SK-N-SH (cell line): ENCODE data around the gene CCNL2. TPM values are rescaled to one million over a fixed set of nuclear protein-coding genes. Genes with fewer than 3 reads are reported as not detected.

ENCODE experiments used
- CTCF ChIA-PET: fragments of 300-600, 350-600 bp; formaldehyde crosslinking; extraction: SDS; loops from one replicate; lab custom pipeline; 2021; lab: Yijun Ruan, JAX
- POLR2A ChIA-PET: fragments of 350-600 bp; sonication (Branson Sonifier 250); formaldehyde crosslinking; extraction: SDS; loops from one replicate; lab custom pipeline; 2020; ENCODE audit warnings: antibody characterized with exemption, inconsistent platforms; lab: Yijun Ruan, JAX
- DNase-seq: peaks from one replicate; pipeline ENCODE4 v3.0.0; 2012
- H2AFZ ChIP-seq: fragments of 200-600 bp; sonication (generic); 2 replicates; pipeline ENCODE4 v1.8.1; 2016; ENCODE audit warnings: antibody characterized with exemption, mild to moderate bottlenecking, low read depth
- H3F3A ChIP-seq: fragments of 200-600 bp; sonication (generic); replicated peaks from 2 replicates; pipeline ENCODE3; 2016; ENCODE audit warnings: antibody characterized with exemption, mild to moderate bottlenecking; ENCODE audit not compliant: insufficient read depth
- H3K27ac ChIP-seq, 2 experiments: fragments of 200-500 bp in 1 of 2; fragments of 200-600 bp in 1 of 2; sonication (Bioruptor generic) in 1 of 2; sonication (generic), shearing (Covaris generic) in 1 of 2; 2 replicates each; pipeline versions ENCODE4 v1.5.1 to v1.6.1; 2014 to 2016; ENCODE audit warnings: low read depth in 2 of 2, inconsistent platforms in 1 of 2, low read length in 1 of 2, mild to moderate bottlenecking in 1 of 2, mixed read lengths in 1 of 2
- H3K27me3 ChIP-seq: fragments of 200-600 bp; sonication (generic), shearing (Covaris generic); 2 replicates; pipeline ENCODE4 v1.6.1; 2016; ENCODE audit warnings: mixed run types; ENCODE audit not compliant: insufficient read depth
- H3K36me3 ChIP-seq, 2 experiments: fragments of 200-500 bp in 1 of 2; fragments of 200-600 bp in 1 of 2; sonication (Bioruptor generic) in 1 of 2; sonication (generic) in 1 of 2; replicated peaks in 1 of 2; 2 replicates each; pipeline versions ENCODE3 to v1.5.1; 2014 to 2016; ENCODE audit warnings: low read length in 1 of 2, mild to moderate bottlenecking in 1 of 2; ENCODE audit not compliant: insufficient read depth in 2 of 2, control insufficient read depth in 1 of 2
- H3K4me1 ChIP-seq, 2 experiments: fragments of 200-500 bp in 1 of 2; fragments of 200-600 bp in 1 of 2; sonication (Bioruptor generic) in 1 of 2; sonication (generic), shearing (Covaris generic) in 1 of 2; 2 replicates each; pipeline versions ENCODE4 v1.5.1 to v1.6.1; 2014 to 2016; ENCODE audit warnings: low read depth in 1 of 2, low read length in 1 of 2, mixed run types in 1 of 2; ENCODE audit not compliant: insufficient read depth in 2 of 2, control insufficient read depth in 1 of 2
- H3K4me2 ChIP-seq: fragments of 200-600 bp; sonication (generic), shearing (Covaris generic); 2 replicates; pipeline ENCODE4 v1.6.1; 2017; ENCODE audit warnings: mixed run types
- H3K4me3 ChIP-seq, 2 experiments: fragments of 200-500 bp in 1 of 2; fragments of 200-600 bp in 1 of 2; sonication (Bioruptor generic) in 1 of 2; sonication (generic), shearing (Covaris generic) in 1 of 2; 2 replicates each; pipeline versions ENCODE4 v1.5.1 to v1.8.1; 2014 to 2016; ENCODE audit warnings: low read depth in 2 of 2, inconsistent platforms in 1 of 2, low read length in 1 of 2, mild to moderate bottlenecking in 1 of 2, mixed read lengths in 1 of 2, moderate library complexity in 1 of 2
- H3K79me2 ChIP-seq: fragments of 200-600 bp; sonication (generic); 2 replicates; pipeline ENCODE4 v1.8.1; 2017; ENCODE audit warnings: mild to moderate bottlenecking; ENCODE audit not compliant: insufficient read depth
- H3K9ac ChIP-seq: fragments of 200-600 bp; sonication (generic); 2 replicates; pipeline ENCODE4 v1.6.1; 2017; ENCODE audit warnings: mixed run types
- H3K9me2 ChIP-seq: fragments of 200-600 bp; sonication (generic); 2 replicates; pipeline ENCODE4 v1.6.1; 2017; ENCODE audit warnings: mixed run types
- H3K9me3 ChIP-seq: fragments of 200-600 bp; sonication (generic); 2 replicates; pipeline ENCODE4 v1.6.1; 2017; ENCODE audit warnings: mixed run types, mild to moderate bottlenecking, moderate library complexity
- H4K20me1 ChIP-seq: fragments of 200-600 bp; sonication (generic); 2 replicates; pipeline ENCODE4 v1.6.1; 2017; ENCODE audit warnings: mild to moderate bottlenecking, mixed run types; ENCODE audit not compliant: insufficient read depth
- ELF1 ChIP-seq: IDR thresholded peaks from 2 replicates; pipeline ENCODE4 v1.4.0; 2012
- EP300 ChIP-seq, 2 experiments: IDR thresholded peaks; 2 replicates each; pipeline versions ENCODE4 v1.4.0 to v1.6.1; 2012; ENCODE audit warnings: borderline replicate concordance in 1 of 2, low read depth in 1 of 2, low read length in 1 of 2
- FOXJ3 ChIP-seq: sonication (generic); formaldehyde crosslinking; IDR thresholded peaks from 2 replicates; pipeline ENCODE4 v1.5.1; 2020; ENCODE audit warnings: mild to moderate bottlenecking, missing genetic modification reagents
- GABPA ChIP-seq: IDR thresholded peaks from 2 replicates; pipeline ENCODE4 v1.4.0; 2012; ENCODE audit warnings: low read depth, mild to moderate bottlenecking
- GATA2 ChIP-seq: sonication (generic); formaldehyde crosslinking; IDR thresholded peaks from 2 replicates; pipeline ENCODE4 v1.5.0; 2020; ENCODE audit warnings: mild to moderate bottlenecking, missing genetic modification reagents
- IRF3 ChIP-seq: fragments of 150-350 bp; IDR thresholded peaks from 2 replicates; pipeline ENCODE4 v1.6.1; 2016; ENCODE audit warnings: mild to moderate bottlenecking, low read depth, low read length
- JUND ChIP-seq: IDR thresholded peaks from 2 replicates; pipeline ENCODE4 v1.4.0; 2012
- MEF2A ChIP-seq: IDR thresholded peaks from 2 replicates; pipeline ENCODE4 v1.4.0; 2012; ENCODE audit warnings: low read depth, borderline replicate concordance
- NFIC ChIP-seq: IDR thresholded peaks from 2 replicates; pipeline ENCODE4 v1.4.0; 2012; ENCODE audit warnings: borderline replicate concordance
- NRF1 ChIP-seq: IDR thresholded peaks from 2 replicates; pipeline ENCODE4 v1.6.1; 2012; ENCODE audit warnings: low read depth, mild to moderate bottlenecking, low read length
- RAD21 ChIP-seq: IDR thresholded peaks from 2 replicates; pipeline ENCODE4 v1.6.1; 2012; ENCODE audit warnings: mild to moderate bottlenecking, low read length
- RXRA ChIP-seq: IDR thresholded peaks from 2 replicates; pipeline ENCODE4 v1.4.0; 2012; ENCODE audit warnings: low read depth, mild to moderate bottlenecking, borderline replicate concordance
- SIN3A ChIP-seq: IDR thresholded peaks from 2 replicates; pipeline ENCODE4 v1.6.1; 2012; ENCODE audit warnings: low read depth, mild to moderate bottlenecking, low read length, moderate library complexity, borderline replicate concordance
- SMC3 ChIP-seq: IDR thresholded peaks from 2 replicates; pipeline ENCODE4 v1.6.1; 2012; ENCODE audit warnings: low read depth, low read length, improper control_type of control experiment
- TAF1 ChIP-seq: IDR thresholded peaks from 2 replicates; pipeline ENCODE4 v1.6.1; 2012; ENCODE audit warnings: low read depth, mild to moderate bottlenecking, low read length, moderate library complexity, borderline replicate concordance
- TCF12 ChIP-seq: IDR thresholded peaks from 2 replicates; pipeline ENCODE4 v1.4.0; 2012
- TEAD4 ChIP-seq: IDR thresholded peaks from 2 replicates; pipeline ENCODE4 v1.4.0; 2012; ENCODE audit warnings: mild to moderate bottlenecking, borderline replicate concordance; ENCODE audit not compliant: insufficient read depth
- WGBS: methylation state at CpG from one replicate; pipeline ENCODE4 v1.1.6; 2017; ENCODE audit warnings: low lambda C conversion rate; 5-methylcytosine and 5-hydroxymethylcytosine counted together
- polyA plus RNA-seq, 3 experiments: library from polyadenylated mRNA; depleted of rRNA; stranded (reverse); fragments of >200 nt; gene quantifications; 2 replicates each; pipeline ENCODE4 v1.2.3, GENCODE V29; 2012
- TF ChIP-seq, protein P1 (sequence below): IDR thresholded peaks from 2 replicates; pipeline ENCODE4 v1.4.0; 2012; ENCODE audit warnings: low read depth, borderline replicate concordance
- TF ChIP-seq, protein P2 (sequence below): fragments of 200-600 bp; sonication (generic); IDR thresholded peaks from 2 replicates; pipeline ENCODE4 v1.6.1; 2017; ENCODE audit warnings: antibody characterized with exemption, mild to moderate bottlenecking, moderate library complexity

CCNL2 gene
- polyA plus RNA-seq, 1 of the 3 experiments (the other 2 are of a cell fraction): 362 TPM

DNA sequence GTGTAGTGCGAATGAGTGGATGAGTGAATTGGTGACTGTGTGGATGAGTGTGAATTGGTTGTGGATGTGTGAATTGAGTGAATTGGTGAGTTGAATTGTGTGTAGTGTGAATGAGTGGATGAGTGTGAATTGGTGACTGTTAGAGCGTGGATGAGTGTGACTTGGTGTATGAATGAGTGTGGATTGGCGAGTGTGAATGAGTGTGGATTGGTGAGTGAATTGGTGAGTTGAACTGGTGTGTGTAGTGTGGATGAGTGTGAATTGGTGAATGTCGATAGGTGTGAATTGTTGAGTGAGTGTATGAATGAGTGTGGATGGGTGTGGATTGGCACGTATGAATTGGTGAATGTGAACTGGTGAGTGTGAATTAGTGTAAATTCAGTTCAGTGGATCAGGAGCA lies 31.8 kb downstream of the CCNL2 start (continued):
- TF ChIP-seq SMC3: no peak

DNA sequence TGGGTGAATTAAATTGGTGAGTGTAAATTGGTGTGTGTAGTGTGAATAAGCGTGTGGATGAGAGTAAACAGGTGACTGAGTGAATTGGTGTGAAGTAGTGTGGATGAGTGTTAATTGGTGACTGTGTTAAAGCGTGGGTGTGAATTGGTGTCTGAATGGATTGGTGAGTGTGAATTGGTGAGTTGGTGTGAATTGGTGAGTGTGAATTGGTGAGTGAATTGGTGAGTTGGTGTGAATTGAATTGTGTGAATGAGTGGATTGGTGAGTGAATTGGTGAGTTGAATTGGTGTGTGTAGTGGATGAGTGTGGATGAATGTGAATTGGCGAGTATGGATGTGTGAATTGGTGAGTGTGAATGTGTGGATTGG lies 32.5 kb downstream of the CCNL2 start:
- H3K9ac ChIP-seq: no peak overlapping the region
- POLR2A ChIA-PET: no interaction called here
- H3K4me1 ChIP-seq: peaks cover 0 to 2% of the 10 kb centered on the region in 2 experiments; a peak in 1 of 4 replicates
- no peak overlapping the region for H2AFZ ChIP-seq
- TF ChIP-seq FOXJ3 (no peak), TAF1 (no peak), GATA2 (CRISPR knock-in tag) (no peak)
- TF ChIP-seq, all 33 proteins: peak for 0
- Histone ChIP-seq H4K20me1 (no peaks in the 10 kb centered on the region), H3K27ac (no peak overlapping the region), H3K4me3 (no peak overlapping the region), H3K36me3 (no peaks in the 10 kb centered on the region), H3K27me3 (no peaks in the 10 kb centered on the region), H3F3A (peaks cover 9% of the 10 kb centered on the region), H3K9me3 (no peaks in the 10 kb centered on the region), H3K9me2 (no peaks in the 10 kb centered on the region), H3K79me2 (0 out of 2 replicates have a peak, but pooled peaks cover under 1% of the 10 kb centered on the region), H3K4me2 (no peak overlapping the region)
- no peak for DNase-seq
- 80% methylated on average over 3 of the region's 3 CpGs for WGBS
- CTCF ChIA-PET: no interaction called here

- 63% methylated on average over 10 of the region's 10 CpGs for WGBS
- no peak overlapping the region for H3K27ac ChIP-seq
Measured at GRCh38 chr1:1365875-1366698, 33.0 kb downstream of the CCNL2 start.

More at GRCh38 chr1:1365875-1366698, 33.0 kb downstream of the CCNL2 start:
- Histone ChIP-seq H3K9ac (no peak overlapping the region), H3K27me3 (no peaks in the 10 kb centered on the region), H3K4me3 (no peak overlapping the region), H2AFZ (no peak overlapping the region), H3K4me1 (peaks cover 2 to 3% of the 10 kb centered on the region in 2 experiments; a peak in 3 of 4 replicates), H3K9me3 (no peaks in the 10 kb centered on the region), H4K20me1 (no peaks in the 10 kb centered on the region), H3K4me2 (no peak overlapping the region), H3K36me3 (no peaks in the 10 kb centered on the region), H3K79me2 (no peaks in the 10 kb centered on the region), H3K9me2 (no peaks in the 10 kb centered on the region), H3F3A (peaks cover 9% of the 10 kb centered on the region)
- ChIA-PET CTCF (interaction anchor here (1.6 kb wide), 1 partner anchor 33 kb away, joined by 3 read pairs; the partner anchor contains the start of gene CCNL2), POLR2A (no interaction called here)
- no peak for TF ChIP-seq ELF1
- no peak for TF ChIP-seq GABPA
- TF ChIP-seq JUND: no peak
- no peak for TF ChIP-seq EP300 (IDR thresholded peaks at IDR 0.05; ENCODE audit: borderline replicate concordance in 1 of 2, low read depth in 1 of 2, low read length in 1 of 2)
- no peak for TF ChIP-seq TEAD4
- no peak for TF ChIP-seq RAD21
- no peak for TF ChIP-seq SMC3
- TF ChIP-seq TCF12: no peak
- no peak for TF ChIP-seq IRF3
- TF ChIP-seq MEF2A: no peak
- TF ChIP-seq NRF1: no peak
- TF ChIP-seq, protein P1, sequence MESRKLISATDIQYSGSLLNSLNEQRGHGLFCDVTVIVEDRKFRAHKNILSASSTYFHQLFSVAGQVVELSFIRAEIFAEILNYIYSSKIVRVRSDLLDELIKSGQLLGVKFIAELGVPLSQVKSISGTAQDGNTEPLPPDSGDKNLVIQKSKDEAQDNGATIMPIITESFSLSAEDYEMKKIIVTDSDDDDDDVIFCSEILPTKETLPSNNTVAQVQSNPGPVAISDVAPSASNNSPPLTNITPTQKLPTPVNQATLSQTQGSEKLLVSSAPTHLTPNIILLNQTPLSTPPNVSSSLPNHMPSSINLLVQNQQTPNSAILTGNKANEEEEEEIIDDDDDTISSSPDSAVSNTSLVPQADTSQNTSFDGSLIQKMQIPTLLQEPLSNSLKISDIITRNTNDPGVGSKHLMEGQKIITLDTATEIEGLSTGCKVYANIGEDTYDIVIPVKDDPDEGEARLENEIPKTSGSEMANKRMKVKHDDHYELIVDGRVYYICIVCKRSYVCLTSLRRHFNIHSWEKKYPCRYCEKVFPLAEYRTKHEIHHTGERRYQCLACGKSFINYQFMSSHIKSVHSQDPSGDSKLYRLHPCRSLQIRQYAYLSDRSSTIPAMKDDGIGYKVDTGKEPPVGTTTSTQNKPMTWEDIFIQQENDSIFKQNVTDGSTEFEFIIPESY: no peak
- no peak for TF ChIP-seq SIN3A
- no peak for TF ChIP-seq NFIC
- TF ChIP-seq RXRA: no peak
- TF ChIP-seq, protein P2, sequence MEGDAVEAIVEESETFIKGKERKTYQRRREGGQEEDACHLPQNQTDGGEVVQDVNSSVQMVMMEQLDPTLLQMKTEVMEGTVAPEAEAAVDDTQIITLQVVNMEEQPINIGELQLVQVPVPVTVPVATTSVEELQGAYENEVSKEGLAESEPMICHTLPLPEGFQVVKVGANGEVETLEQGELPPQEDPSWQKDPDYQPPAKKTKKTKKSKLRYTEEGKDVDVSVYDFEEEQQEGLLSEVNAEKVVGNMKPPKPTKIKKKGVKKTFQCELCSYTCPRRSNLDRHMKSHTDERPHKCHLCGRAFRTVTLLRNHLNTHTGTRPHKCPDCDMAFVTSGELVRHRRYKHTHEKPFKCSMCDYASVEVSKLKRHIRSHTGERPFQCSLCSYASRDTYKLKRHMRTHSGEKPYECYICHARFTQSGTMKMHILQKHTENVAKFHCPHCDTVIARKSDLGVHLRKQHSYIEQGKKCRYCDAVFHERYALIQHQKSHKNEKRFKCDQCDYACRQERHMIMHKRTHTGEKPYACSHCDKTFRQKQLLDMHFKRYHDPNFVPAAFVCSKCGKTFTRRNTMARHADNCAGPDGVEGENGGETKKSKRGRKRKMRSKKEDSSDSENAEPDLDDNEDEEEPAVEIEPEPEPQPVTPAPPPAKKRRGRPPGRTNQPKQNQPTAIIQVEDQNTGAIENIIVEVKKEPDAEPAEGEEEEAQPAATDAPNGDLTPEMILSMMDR: no peak
- no peak for DNase-seq
